Measurements from ENCODE around the gene UCK1. TPM values are rescaled to one million over a fixed set of nuclear protein-coding genes. Genes with fewer than 3 reads are reported as not detected.

Gene UCK1
- total RNA-seq, 2 donors from 2014 or later = 24.9 to 37.4 TPM

- no peak for DNase-seq (ENCODE audit: low spot score)
- no peak for ATAC-seq
- peaks cover 12% of the 10 kb centered on the region for H3K36me3 Mint-ChIP-seq
- no peak overlapping the region for H3K4me3 Mint-ChIP-seq
- no peak overlapping the region for H3K27ac Mint-ChIP-seq
- H3K4me1 Mint-ChIP-seq (ENCODE audit: low read depth in 2 of 2) = peaks cover 0 to 3% of the 10 kb centered on the region in 2 donors
- no peaks in the 10 kb centered on the region for H3K27me3 Mint-ChIP-seq
- no peaks in the 10 kb centered on the region for H3K9me3 Mint-ChIP-seq
Observed at GRCh38 chr9:131477816-131478419, 53.1 kb downstream of the UCK1 start.

- Mint-ChIP-seq H3K36me3 (peaks cover 15% of the 10 kb centered on the region), H3K27me3 (no peaks in the 10 kb centered on the region), H3K27ac (no peak overlapping the region), H3K4me1 (ENCODE audit: low read depth in 2 of 2) (peaks cover 0 to 6% of the 10 kb centered on the region in 2 donors), H3K4me3 (no peak overlapping the region), H3K9me3 (no peaks in the 10 kb centered on the region)
- DNase-seq (ENCODE audit: low spot score) (peak; percentile 44), ATAC-seq (no peak)
Observed at GRCh38 chr9:131477367-131477766, 53.7 kb downstream of the UCK1 start.

- DNase-seq (ENCODE audit: low spot score) (peak; percentile 40), ATAC-seq (no peak)
- Mint-ChIP-seq H3K27ac (no peak overlapping the region), H3K9me3 (no peaks in the 10 kb centered on the region), H3K4me3 (no peak overlapping the region), H3K36me3 (peaks cover 10% of the 10 kb centered on the region), H3K4me1 (ENCODE audit: low read depth in 2 of 2) (peaks cover 0 to 6% of the 10 kb centered on the region in 2 donors), H3K27me3 (no peaks in the 10 kb centered on the region)
Observed at GRCh38 chr9:131476777-131477345, 54.2 kb downstream of the UCK1 start.

- H3K4me3 Mint-ChIP-seq = no peak overlapping the region
- peaks cover 0 to 7% of the 10 kb centered on the region in 2 donors for H3K4me1 Mint-ChIP-seq (ENCODE audit: low read depth in 2 of 2)
- ATAC-seq (peak in 1 of 2 donors; percentile 8), DNase-seq (ENCODE audit: low spot score) (peak; percentile 53)
- no peaks in the 10 kb centered on the region for H3K27me3 Mint-ChIP-seq
- H3K9me3 Mint-ChIP-seq = no peaks in the 10 kb centered on the region
- no peak overlapping the region for H3K27ac Mint-ChIP-seq
- H3K36me3 Mint-ChIP-seq = peaks cover 9% of the 10 kb centered on the region
Observed at GRCh38 chr9:131475956-131476776, 54.9 kb downstream of the UCK1 start.

GRCh38 chr9:131475111-131475955, 55.7 kb downstream of the UCK1 start:
- H3K27ac Mint-ChIP-seq = no peak overlapping the region
- ATAC-seq = no peak
- no peaks in the 10 kb centered on the region for H3K9me3 Mint-ChIP-seq
- no peak overlapping the region for H3K4me3 Mint-ChIP-seq
- peaks cover 0 to 11% of the 10 kb centered on the region in 2 donors for H3K4me1 Mint-ChIP-seq (ENCODE audit: low read depth in 2 of 2)
- H3K36me3 Mint-ChIP-seq = peaks cover 13% of the 10 kb centered on the region
- H3K27me3 Mint-ChIP-seq = no peaks in the 10 kb centered on the region
- peak; percentile 50 for DNase-seq (ENCODE audit: low spot score)

GRCh38 chr9:131474711-131475110, 56.4 kb downstream of the UCK1 start:
- H3K27me3 Mint-ChIP-seq = no peaks in the 10 kb centered on the region
- peaks cover 18% of the 10 kb centered on the region for H3K36me3 Mint-ChIP-seq
- peaks cover 0 to 14% of the 10 kb centered on the region in 2 donors for H3K4me1 Mint-ChIP-seq (ENCODE audit: low read depth in 2 of 2)
- ATAC-seq (no peak), DNase-seq (ENCODE audit: low spot score) (peak; percentile 35)
- H3K27ac Mint-ChIP-seq = no peak overlapping the region
- no peak overlapping the region for H3K4me3 Mint-ChIP-seq
- H3K9me3 Mint-ChIP-seq = no peaks in the 10 kb centered on the region

GRCh38 chr9:131473891-131474290, 57.2 kb downstream of the UCK1 start:
- Mint-ChIP-seq H3K9me3 (no peaks in the 10 kb centered on the region), H3K4me1 (ENCODE audit: low read depth in 2 of 2) (peaks cover 0 to 14% of the 10 kb centered on the region in 2 donors), H3K4me3 (no peak overlapping the region), H3K27me3 (no peaks in the 10 kb centered on the region), H3K36me3 (peaks cover 20% of the 10 kb centered on the region), H3K27ac (no peak overlapping the region)
- ATAC-seq (no peak), DNase-seq (ENCODE audit: low spot score) (peak; percentile 60)

Other genes with a start within 250 kb of the UCK1 start
- under 1 TPM in 1 of 2 donors, not detected in 1; 0.74 TPM for gene PLPP7, start 241.5 kb downstream of the UCK1 start, total RNA-seq
- gene PRRC2B, start 137.2 kb downstream of the UCK1 start, total RNA-seq = 100 to 1,000 TPM; 122 to 246 TPM
- gene POMT1, start 28.3 kb downstream of the UCK1 start, total RNA-seq = 10 to 100 TPM; 30.5 to 53.4 TPM
- gene PRRT1B, start 14.3 kb upstream of the UCK1 start, total RNA-seq = not detected
- 100 to 1,000 TPM; 109 to 215 TPM for gene RAPGEF1, start 208.8 kb upstream of the UCK1 start, total RNA-seq